IMR-90 (cell line): ENCODE results near the gene TEX47.

Experiments
- BHLHE40 ChIP-seq: fragments of 150-350 bp; IDR thresholded peaks from 2 replicates; pipeline ENCODE4 v1.6.1; 2016; ENCODE audit warnings: mild to moderate bottlenecking, low read depth, low read length
- CTCF ChIP-seq: conservative IDR thresholded peaks from 2 replicates; pipeline ENCODE4 v1.5.1; 2012; ENCODE audit warnings: mild to moderate bottlenecking, low read depth, low read length, improper control_type of control experiment
- ELK1 ChIP-seq: fragments of 150-350 bp; IDR thresholded peaks from 2 replicates; pipeline ENCODE4 v1.6.1; 2016; ENCODE audit warnings: low read depth, mild to moderate bottlenecking, low read length, moderate library complexity, borderline replicate concordance
- FOS ChIP-seq: fragments of 150-350 bp; IDR thresholded peaks from 2 replicates; pipeline ENCODE4 v1.6.1; 2016; ENCODE audit warnings: low read depth, low read length
- MAFK ChIP-seq: IDR thresholded peaks from 2 replicates; pipeline ENCODE4 v1.6.1; 2012; ENCODE audit warnings: low read depth, low read length, improper control_type of control experiment
- MAZ ChIP-seq: IDR thresholded peaks from 2 replicates; pipeline ENCODE4 v1.6.1; 2012; ENCODE audit warnings: low read depth, mild to moderate bottlenecking, low read length, improper control_type of control experiment, moderate library complexity, borderline replicate concordance
- MXI1 ChIP-seq: IDR thresholded peaks from 2 replicates; pipeline ENCODE4 v1.6.1; 2012; ENCODE audit warnings: low read depth, mild to moderate bottlenecking, low read length, moderate library complexity, borderline replicate concordance
- POLR2A ChIP-seq: IDR thresholded peaks from 2 replicates; pipeline ENCODE4 v1.6.1; 2012; ENCODE audit warnings: mild to moderate bottlenecking, low read depth, low read length
- RAD21 ChIP-seq: IDR thresholded peaks from 2 replicates; pipeline ENCODE4 v1.6.1; 2012; ENCODE audit warnings: low read length, improper control_type of control experiment
- RCOR1 ChIP-seq: IDR thresholded peaks from 2 replicates; pipeline ENCODE4 v1.6.1; 2012; ENCODE audit warnings: mild to moderate bottlenecking, low read length, improper control_type of control experiment; ENCODE audit not compliant: insufficient replicate concordance
- SMC3 ChIP-seq: fragments of 150-350 bp; IDR thresholded peaks from 2 replicates; pipeline ENCODE4 v1.6.1; 2016; ENCODE audit warnings: low read depth, mild to moderate bottlenecking, antibody characterized with exemption, low read length, moderate library complexity
- USF2 ChIP-seq: fragments of 150-350 bp; IDR thresholded peaks from 2 replicates; pipeline ENCODE4 v1.6.1; 2017; ENCODE audit warnings: mild to moderate bottlenecking, antibody characterized with exemption, low read length, low read depth

DNA sequence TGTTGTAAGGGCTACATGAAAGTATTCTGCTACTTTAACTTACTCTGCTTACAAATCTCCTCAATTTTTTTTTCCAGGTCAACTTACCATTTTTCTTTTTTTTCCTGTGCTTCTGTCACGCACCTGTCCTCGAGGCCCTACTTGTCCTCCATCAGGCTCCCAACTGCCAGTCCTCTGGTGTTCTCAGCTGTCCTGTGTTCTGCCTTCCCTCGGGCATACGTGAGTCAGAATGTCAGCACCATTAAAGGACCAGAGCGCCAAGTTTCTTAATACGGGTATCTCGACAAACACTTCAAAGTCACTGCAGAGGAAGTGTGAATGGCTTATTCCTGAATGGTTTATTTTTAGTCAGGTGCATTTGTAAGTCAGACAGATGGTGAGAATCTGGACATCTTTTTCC, at the start of gene TEX47:
- TF ChIP-seq RCOR1 (no peak), CTCF (no peak), USF2 (no peak), POLR2A (no peak), MAZ (no peak), ELK1 (no peak), SMC3 (no peak), RAD21 (no peak), FOS (no peak), BHLHE40 (no peak), MAFK (no peak), MXI1 (no peak)
